HG03095 (cell line): Measurements from ENCODE around the gene SYNGR4.
A peak's percentile ranks its signal among the peaks of the same experiment; 100 is the strongest.
"Not testable (repeated sequence)": the region's sequence is repeated elsewhere in the genome, so short reads cannot be mapped to it uniquely, and the experiment has no call there.

Experiments used
- ATAC-seq: cut with Tn5 transposase; IDR thresholded peaks from one replicate; pipeline ENCODE4 v1.9.1; 2021; ENCODE audit warnings: moderate library complexity; ENCODE audit not compliant: unreplicated experiment

SYNGR4 gene

GRCh38 chr19:48363810-48364597, at the start of gene SYNGR4, which contains the start of gene TMEM143:
SYNGR4 (plus strand) TSS chr19:48364367; CDS start chr19:48365843, 1,476 bp downstream.
TMEM143 (minus strand) TSS chr19:48363940; CDS start chr19:48363920, 20 bp downstream.
- peak; percentile 70 for ATAC-seq

GRCh38 chr19:48315712-48316111, 48.5 kb upstream of the SYNGR4 start:
- no peak for ATAC-seq

GRCh38 chr19:48317708-48317960, 46.5 kb upstream of the SYNGR4 start:
- not testable (repeated sequence) for ATAC-seq

- ATAC-seq: no peak
Observed at GRCh38 chr19:48318286-48318987, 45.7 kb upstream of the SYNGR4 start.

- ATAC-seq: no peak
Observed at GRCh38 chr19:48319647-48320541, 44.3 kb upstream of the SYNGR4 start.

- peak; percentile 53 for ATAC-seq
Observed at GRCh38 chr19:48321372-48321621, 42.9 kb upstream of the SYNGR4 start.

- peak; percentile 40 for ATAC-seq
Observed at GRCh38 chr19:48321622-48322591, 42.3 kb upstream of the SYNGR4 start.

GRCh38 chr19:48325265-48325910, 38.8 kb upstream of the SYNGR4 start, which contains the start of gene EMP3:
EMP3 (plus strand) TSS chr19:48325552; CDS start chr19:48326845, 1,293 bp downstream.
- no peak for ATAC-seq

- ATAC-seq: no peak
Observed at GRCh38 chr19:48329167-48329891, 34.8 kb upstream of the SYNGR4 start.

GRCh38 chr19:48330012-48330681, 34.0 kb upstream of the SYNGR4 start:
- no peak for ATAC-seq

GRCh38 chr19:48332351-48332661, 31.9 kb upstream of the SYNGR4 start:
- no peak for ATAC-seq

GRCh38 chr19:48332662-48333466, 31.3 kb upstream of the SYNGR4 start:
- peak; percentile 47 for ATAC-seq

GRCh38 chr19:48333467-48334384, 30.4 kb upstream of the SYNGR4 start:
- peak; percentile 41 for ATAC-seq

- ATAC-seq: no peak
Observed at GRCh38 chr19:48338253-48338755, 25.9 kb upstream of the SYNGR4 start.

GRCh38 chr19:48338802-48339503, 25.2 kb upstream of the SYNGR4 start:
- ATAC-seq: no peak

- no peak for ATAC-seq
Observed at GRCh38 chr19:48340995-48341394, 23.2 kb upstream of the SYNGR4 start.
